Adrenal gland (tissue), 12 donors: ENCODE measurements around the gene DUSP22. TPM values are rescaled to one million over a fixed set of nuclear protein-coding genes. Genes with fewer than 3 reads are reported as not detected.

Source experiments
- DNase-seq, 7 donors: peaks; one replicate each; pipeline ENCODE4 v3.0.0-alpha.2; 2019 to 2020
- H3K27ac ChIP-seq, 5 donors: fragments of 200-600 bp; sonication (generic) in 4 of 5; 1 replicate in 3 of 5; 2 replicates in 2 of 5; pipeline versions ENCODE4 v1.5.1 to v1.8.0; 2016 to 2020; ENCODE audit warnings: mild to moderate bottlenecking in 1 of 5
- H3K27me3 ChIP-seq: fragments of 200-600 bp; 2 replicates; pipeline ENCODE4 v1.8.0; 2021
- H3K36me3 ChIP-seq, 2 donors: fragments of 200-600 bp; replicated peaks in 1 of 2; 1 replicate in 1 of 2; 2 replicates in 1 of 2; pipeline versions ENCODE4 v1.5.1 to v1.8.0; 2018 to 2022
- H3K4me1 ChIP-seq, 2 donors: fragments of 200-600 bp; replicated peaks in 1 of 2; 1 replicate in 1 of 2; 2 replicates in 1 of 2; pipeline versions ENCODE4 v1.5.1 to v1.8.0; 2018 to 2021
- H3K4me3 ChIP-seq, 4 donors: fragments of 200-600 bp; sonication (generic) in 3 of 4; one replicate each; pipeline ENCODE4 v1.5.1; 2016 to 2018
- H3K9me3 ChIP-seq, 3 donors: fragments of 200-600 bp; sonication (generic) in 1 of 3; replicated peaks in 1 of 3; 1 replicate in 2 of 3; 2 replicates in 1 of 3; pipeline versions ENCODE4 v1.5.1 to v1.8.0; 2016 to 2021
- CTCF ChIP-seq, 6 experiments: fragments of 450-650 bp in 4 of 6; fragments of 200-600 bp in 2 of 6; sonication (generic) in 1 of 6; IDR thresholded peaks; 1 replicate in 5 of 6; 2 replicates in 1 of 6; pipeline versions ENCODE4 v1.5.1 to v1.8.0; 2016 to 2021; ENCODE audit warnings: antibody characterized with exemption in 6 of 6, mild to moderate bottlenecking in 2 of 6, moderate library complexity in 1 of 6
- POLR2A ChIP-seq, 2 donors: fragments of 450-650 bp; IDR thresholded peaks; one replicate each; pipeline ENCODE4 v1.6.1; 2017; ENCODE audit warnings: antibody characterized with exemption in 2 of 2, mild to moderate bottlenecking in 2 of 2, moderate library complexity in 1 of 2
- WGBS, 4 donors: extraction: QIAGEN DNeasy Blood & Tissue Kit in 2 of 4; methylation state at CpG; one replicate each; pipeline versions ENCODE4 v1.1.5 to v1.1.7; 2013 to 2017; 5-methylcytosine and 5-hydroxymethylcytosine counted together
- intact Hi-C, 2 donors: fragments of 100-400 bp; cut with DNase I; formaldehyde crosslinking; loops; one replicate each; pipeline versions ENCODE4 v1.14.1 to v1.15.0; 2022 to 2023
- polyA plus RNA-seq, 3 donors: library from polyadenylated mRNA; stranded (reverse); fragments of 200-250 nt in 2 of 3; fragments of 350-450 nt in 1 of 3; fragmentation: Illumina TruSeq in 1 of 3; extraction: RNeasy Lipid Tissue Mini Kit (QIAGEN cat#74804) in 1 of 3; gene quantifications; one replicate each; pipeline ENCODE4 v1.2.3, GENCODE V29; 2013 to 2014
- total RNA-seq, 9 donors: library from RNA; depleted of rRNA in 4 of 9; stranded (reverse); fragments of >200 nt in 4 of 9; fragments of 120-200 nt in 1 of 9; fragmentation: NEBNext Ultra II Directional in 1 of 9; extraction: Animal tissue kit (Norgen Biotek cat#: 25700) in 1 of 9; gene quantifications; one replicate each; pipeline versions ENCODE4 v1.1.0 to v1.2.4, GENCODE V29; 2013 to 2023
- donor health status: healthy with polysubstance abuse.
- donor health status: Bipolar disorder and iron deficiency.
- donor health status: DM: yes; HTN: yes; CAD: no.
- donor health status: DM: no; HTN: no; CAD: no.
- donor health status: DM: no; HTN: no; CAD: no.
- donor health status: DM: yes; HTN: yes; CAD: no.

Gene DUSP22
- total and polyA plus RNA-seq, 12 donors: 16.7 to 39.3 (median 25.9) TPM

GRCh38 chr6:358432-358831 is 66.1 kb downstream of the DUSP22 start:
- H3K4me3 ChIP-seq: no peak overlapping the region
- no peaks in the 10 kb centered on the region for H3K36me3 ChIP-seq
- H3K27ac ChIP-seq: no peak overlapping the region
- TF ChIP-seq CTCF (IDR thresholded peaks at IDR 0.05) (no peak), POLR2A (IDR thresholded peaks at IDR 0.05) (no peak)
- H3K9me3 ChIP-seq: no peaks in the 10 kb centered on the region
- H3K27me3 ChIP-seq: no peaks in the 10 kb centered on the region
- 78 to 90% (median 83%) methylated on average over 4 of the region's 4 CpGs for WGBS, 4 donors
- DNase-seq: no peak
- intact Hi-C loops: no loop called here
- no peaks in the 10 kb centered on the region for H3K4me1 ChIP-seq

GRCh38 chr6:358847-359246 is 66.6 kb downstream of the DUSP22 start:
- TF ChIP-seq CTCF (IDR thresholded peaks at IDR 0.05) (no peak), POLR2A (IDR thresholded peaks at IDR 0.05) (no peak)
- WGBS, 4 donors: 72 to 82% (median 76%) methylated on average over 8 of the region's 8 CpGs

GRCh38 chr6:359261-360035 is 67.2 kb downstream of the DUSP22 start:
- Histone ChIP-seq H3K4me1 (no peaks in the 10 kb centered on the region), H3K36me3 (no peaks in the 10 kb centered on the region), H3K27me3 (no peaks in the 10 kb centered on the region), H3K4me3 (no peak overlapping the region), H3K9me3 (no peaks in the 10 kb centered on the region), H3K27ac (no peak overlapping the region)
- no peak for TF ChIP-seq POLR2A (IDR thresholded peaks at IDR 0.05)
- TF ChIP-seq CTCF (IDR thresholded peaks at IDR 0.05): no peak
- 73 to 83% (median 78%) methylated on average over 20 of the region's 20 CpGs for WGBS, 4 donors
- intact Hi-C loops: no loop called here
- DNase-seq: no peak

More at GRCh38 chr6:358847-359246, 66.6 kb downstream of the DUSP22 start:
- intact Hi-C loops: no loop called here
- no peaks in the 10 kb centered on the region for H3K9me3 ChIP-seq
- no peaks in the 10 kb centered on the region for H3K27me3 ChIP-seq
- no peak for DNase-seq
- H3K4me3 ChIP-seq: no peak overlapping the region
- no peak overlapping the region for H3K27ac ChIP-seq
- H3K36me3 ChIP-seq: no peaks in the 10 kb centered on the region
- H3K4me1 ChIP-seq: no peaks in the 10 kb centered on the region

- intact Hi-C loops: no loop called here
- H3K27ac ChIP-seq: no peak overlapping the region
- TF ChIP-seq CTCF (IDR thresholded peaks at IDR 0.05) (no peak), POLR2A (IDR thresholded peaks at IDR 0.05) (no peak)
- H3K4me1 ChIP-seq: no peaks in the 10 kb centered on the region
- H3K9me3 ChIP-seq: no peaks in the 10 kb centered on the region
- H3K4me3 ChIP-seq: no peak overlapping the region
- no peak for DNase-seq
- H3K36me3 ChIP-seq: no peaks in the 10 kb centered on the region
- H3K27me3 ChIP-seq: no peaks in the 10 kb centered on the region
- WGBS, 4 donors: 80 to 85% (median 82%) methylated on average over 5 of the region's 5 CpGs
Measured at GRCh38 chr6:360349-360748, 68.1 kb downstream of the DUSP22 start.
